Right atrium auricular region (tissue), 2 donors: Measurements from ENCODE around the gene ARSB. TPM values are rescaled to one million over a fixed set of nuclear protein-coding genes. Genes with fewer than 3 reads are reported as not detected.
A peak's percentile ranks its signal among the peaks of the same experiment; 100 is the strongest.

ENCODE experiments used
- DNase-seq: peaks from one replicate; pipeline ENCODE4 v3.0.0-alpha.2; 2019; ENCODE audit warnings: low spot score
- H3K27ac ChIP-seq, 2 donors: fragments of 200-600 bp; sonication (generic); 1 replicate in 1 of 2; 2 replicates in 1 of 2; pipeline ENCODE4 v1.5.1; 2016 to 2019
- H3K27me3 ChIP-seq, 2 donors: fragments of 200-600 bp; sonication (generic); one replicate each; pipeline versions ENCODE4 v1.5.1 to v1.6.0; 2017 to 2019
- H3K36me3 ChIP-seq: fragments of 200-600 bp; sonication (generic); one replicate; pipeline ENCODE4 v1.5.1; 2016
- H3K4me1 ChIP-seq, 2 donors: fragments of 200-600 bp; sonication (generic); one replicate each; pipeline versions ENCODE4 v1.5.1 to v1.6.0; 2017 to 2019
- H3K4me3 ChIP-seq, 2 donors: fragments of 200-600 bp; sonication (generic); 1 replicate in 1 of 2; 2 replicates in 1 of 2; pipeline ENCODE4 v1.5.1; 2017 to 2019; ENCODE audit warnings: mild to moderate bottlenecking in 1 of 2, moderate library complexity in 1 of 2
- H3K9me3 ChIP-seq, 2 donors: fragments of 200-600 bp; sonication (generic); one replicate each; pipeline ENCODE4 v1.5.1; 2019
- CTCF ChIP-seq, 2 donors: fragments of 200-600 bp; sonication (generic); IDR thresholded peaks; one replicate each; pipeline ENCODE4 v1.5.1; 2019; ENCODE audit warnings: antibody characterized with exemption in 2 of 2
- total RNA-seq, 2 donors: library from RNA; depleted of rRNA; stranded (reverse); fragments of >200 nt; gene quantifications; one replicate each; pipeline ENCODE4 v1.1.0, GENCODE V29; 2016

Gene ARSB
- total RNA-seq, 2 donors from 2014 or later, result 11.5 to 16.4 TPM

GRCh38 chr5:78993165-78993564 is 8.1 kb upstream of the ARSB start:
- DNase-seq, result no peak
- Histone ChIP-seq H3K4me3 (no peak overlapping the region), H3K4me1 (no peaks in the 10 kb centered on the region), H3K36me3 (no peaks in the 10 kb centered on the region), H3K27me3 (no peaks in the 10 kb centered on the region), H3K27ac (no peak overlapping the region), H3K9me3 (no peaks in the 10 kb centered on the region)
- no peak for TF ChIP-seq CTCF (IDR thresholded peaks at IDR 0.05)

- no peak for DNase-seq
- no peak for TF ChIP-seq CTCF (IDR thresholded peaks at IDR 0.05)
- no peaks in the 10 kb centered on the region for H3K36me3 ChIP-seq
- no peaks in the 10 kb centered on the region for H3K27me3 ChIP-seq
- H3K27ac ChIP-seq, result no peak overlapping the region
- H3K9me3 ChIP-seq, result no peaks in the 10 kb centered on the region
- no peaks in the 10 kb centered on the region for H3K4me1 ChIP-seq
- H3K4me3 ChIP-seq, result no peak overlapping the region
These were observed 7.0 kb upstream of the ARSB start for GRCh38 chr5:78992146-78992545.

GRCh38 chr5:78989080-78989479 is 4.0 kb upstream of the ARSB start:
- H3K36me3 ChIP-seq, result no peaks in the 10 kb centered on the region
- no peak overlapping the region for H3K27ac ChIP-seq
- peaks cover 0 to 11% of the 10 kb centered on the region in 2 donors for H3K4me1 ChIP-seq
- no peak for DNase-seq
- no peaks in the 10 kb centered on the region for H3K27me3 ChIP-seq
- no peaks in the 10 kb centered on the region for H3K9me3 ChIP-seq
- no peak overlapping the region for H3K4me3 ChIP-seq
- TF ChIP-seq CTCF (IDR thresholded peaks at IDR 0.05), result no peak

- Histone ChIP-seq H3K36me3 (no peaks in the 10 kb centered on the region), H3K4me1 (peaks cover 0 to 18% of the 10 kb centered on the region in 2 donors), H3K4me3 (peak overlapping the region; percentile 72 to 91), H3K9me3 (no peaks in the 10 kb centered on the region), H3K27me3 (no peaks in the 10 kb centered on the region), H3K27ac (peak overlapping the region; percentile 98)
- no peak for DNase-seq
- no peak for TF ChIP-seq CTCF (IDR thresholded peaks at IDR 0.05)
These were observed 664 bp upstream of the ARSB start for GRCh38 chr5:78985725-78986223.

GRCh38 chr5:78984439-78985115 is 533 bp downstream of the ARSB start:
- Histone ChIP-seq H3K27me3 (no peaks in the 10 kb centered on the region), H3K4me3 (peak overlapping the region; percentile 72 to 91), H3K27ac (peak overlapping the region; percentile 98), H3K9me3 (no peaks in the 10 kb centered on the region), H3K36me3 (no peaks in the 10 kb centered on the region), H3K4me1 (peaks cover 0 to 18% of the 10 kb centered on the region in 2 donors)
- peak; percentile 80 for DNase-seq
- peak; percentile 23 to 59 for TF ChIP-seq CTCF (IDR thresholded peaks at IDR 0.05)
